Measurements from ENCODE around the gene BPIFB6. TPM values are rescaled to one million over a fixed set of nuclear protein-coding genes. Genes with fewer than 3 reads are reported as not detected.

BPIFB6 gene
- total RNA-seq, 1 experiment from 2014 or later = not detected

GRCh38 chr20:33024609-33025317, 6.7 kb upstream of the BPIFB6 start:
- Histone ChIP-seq H3F3A (ENCODE audit: low read length, unreplicated experiment) (no peaks in the 10 kb centered on the region), H2AFZ (ENCODE audit: low read length) (no peak overlapping the region), H3K4me3 (ENCODE audit: low read length) (no peak overlapping the region), H3K4me1 (ENCODE audit: insufficient read depth, low read length) (no peaks in the 10 kb centered on the region), H4K20me1 (ENCODE audit: low read length) (no peaks in the 10 kb centered on the region), H3K9ac (ENCODE audit: low read length) (no peak overlapping the region), H3K79me2 (ENCODE audit: low read length) (no peaks in the 10 kb centered on the region), H3K4me2 (ENCODE audit: low read length) (no peak overlapping the region), H3K36me3 (ENCODE audit: low read depth, low read length) (no peaks in the 10 kb centered on the region), H3K27me3 (ENCODE audit: low read length) (peaks cover 16% of the 10 kb centered on the region; the same call in 1 of the 2 replicates), H3K9me2 (replicated peaks; ENCODE audit: low read length) (no peaks in the 10 kb centered on the region), H3K9me3 (ENCODE audit: low read length) (no peaks in the 10 kb centered on the region), H3K27ac (ENCODE audit: low read length) (no peak overlapping the region)
- no peak for TF ChIP-seq EZH2phosphoT487 (IDR thresholded peaks at IDR 0.05; ENCODE audit: borderline replicate concordance, low read length)
- no peak for TF ChIP-seq CTCF (conservative IDR thresholded peaks at IDR 0.05; ENCODE audit: low read depth, low read length)
- TF ChIP-seq EZH2 (IDR thresholded peaks at IDR 0.05; ENCODE audit: low read length, unreplicated experiment) = no peak
- BruUV-seq (replicated peaks) = no TSS peak
- intact Hi-C loops (cut with micrococcal nuclease) = no loop called here
- DNase-seq (no peak), ATAC-seq (no peak)
- POLR2A ChIA-PET (ENCODE audit: unreplicated experiment) = no interaction called here
- CTCF ChIA-PET = no interaction called here

DNA sequence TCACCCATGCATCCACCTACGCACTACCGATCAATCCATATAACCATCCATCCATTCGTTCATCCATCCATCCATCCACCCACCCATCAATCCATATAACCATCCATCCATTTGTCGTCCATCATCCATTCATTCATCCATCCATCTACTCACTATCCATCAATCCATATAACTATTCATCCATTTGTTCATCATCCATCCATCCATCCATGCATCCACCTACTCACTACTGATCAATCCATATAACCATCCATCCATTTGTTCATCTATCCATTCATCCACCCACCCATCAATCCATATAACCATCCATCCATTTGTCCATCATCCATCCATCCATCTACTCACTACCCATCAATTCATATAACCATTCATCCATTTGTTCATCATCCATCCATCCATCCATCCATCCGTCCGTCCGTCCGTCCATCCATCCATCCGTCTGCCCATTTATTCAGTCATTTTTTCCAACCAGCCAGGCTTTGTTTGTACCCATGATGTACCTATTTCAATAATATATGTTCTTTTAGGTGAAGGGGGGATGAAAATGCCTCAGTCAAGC, 6.1 kb upstream of the BPIFB6 start:
- no peak overlapping the region for H3K4me2 ChIP-seq (ENCODE audit: low read length)
- no peaks in the 10 kb centered on the region for H3K9me2 ChIP-seq (replicated peaks; ENCODE audit: low read length)
- TF ChIP-seq CTCF (conservative IDR thresholded peaks at IDR 0.05; ENCODE audit: low read depth, low read length) (no peak), EZH2 (IDR thresholded peaks at IDR 0.05; ENCODE audit: low read length, unreplicated experiment) (no peak), EZH2phosphoT487 (IDR thresholded peaks at IDR 0.05; ENCODE audit: borderline replicate concordance, low read length) (no peak)
- H3F3A ChIP-seq (ENCODE audit: low read length, unreplicated experiment) = no peaks in the 10 kb centered on the region
- ATAC-seq = no peak
- BruUV-seq (replicated peaks) = no TSS peak
- intact Hi-C loops (cut with micrococcal nuclease) = no loop called here
- H3K27me3 ChIP-seq (ENCODE audit: low read length) = peaks cover 16% of the 10 kb centered on the region; the same call in 1 of the 2 replicates
- no peak overlapping the region for H2AFZ ChIP-seq (ENCODE audit: low read length)
- H3K4me1 ChIP-seq (ENCODE audit: insufficient read depth, low read length) = no peaks in the 10 kb centered on the region
- no peaks in the 10 kb centered on the region for H3K36me3 ChIP-seq (ENCODE audit: low read depth, low read length)
- ChIA-PET CTCF (no interaction called here), POLR2A (ENCODE audit: unreplicated experiment) (no interaction called here)
- no peaks in the 10 kb centered on the region for H3K79me2 ChIP-seq (ENCODE audit: low read length)
- H3K27ac ChIP-seq (ENCODE audit: low read length) = no peak overlapping the region
- DNase-seq = no peak
- no peaks in the 10 kb centered on the region for H4K20me1 ChIP-seq (ENCODE audit: low read length)
- no peak overlapping the region for H3K4me3 ChIP-seq (ENCODE audit: low read length)
- no peaks in the 10 kb centered on the region for H3K9me3 ChIP-seq (ENCODE audit: low read length)
- no peak overlapping the region for H3K9ac ChIP-seq (ENCODE audit: low read length)

All from PC-3 (cell line).